Caco-2 (cell line): ENCODE measurements around the gene RPL18A. TPM values are rescaled to one million over a fixed set of nuclear protein-coding genes. Genes with fewer than 3 reads are reported as not detected.

ENCODE experiments used
- BruUV-seq: library from RNA; stranded (reverse); fragments of 400-500 nt; replicated peaks from 2 replicates; lab custom pipeline; 2021; lab: Mats Ljungman, UMichigan
- CTCF ChIA-PET: fragments of 300-600 bp; sonication (Branson Sonifier 250); formaldehyde crosslinking; loops from one replicate; lab custom pipeline; 2022; ENCODE audit warnings: antibody characterized with exemption; lab: Charles Lee
- POLR2A ChIA-PET: fragments of 300-600 bp; sonication (Branson Sonifier 250); formaldehyde crosslinking; loops from one replicate; lab custom pipeline; 2022; ENCODE audit warnings: antibody characterized with exemption; lab: Charles Lee
- DNase-seq, 2 experiments: peaks; one replicate each; pipeline versions ENCODE4 v3.0.0 to v3.0.0-alpha.2; 2020 to 2022
- H3K27me3 ChIP-seq: replicated peaks from 2 replicates; pipeline ENCODE4 v1.6.0; 2011; ENCODE audit warnings: low read length; ENCODE audit not compliant: control insufficient read depth, insufficient read depth
- H3K36me3 ChIP-seq: 2 replicates; pipeline ENCODE4 v1.5.1; 2011; ENCODE audit warnings: low read length; ENCODE audit not compliant: control insufficient read depth, insufficient read depth
- H3K4me1 ChIP-seq: fragments of 250-450 bp; sonication (Bioruptor Pico); 2 replicates; pipeline ENCODE4 v1.5.1; 2020; ENCODE audit warnings: mild to moderate bottlenecking
- H3K4me3 ChIP-seq: 2 replicates; pipeline ENCODE4 v1.5.1; 2011; ENCODE audit warnings: low read depth, mild to moderate bottlenecking, control low read depth, low read length
- H3K9me3 ChIP-seq: fragments of 250-450 bp; sonication (Bioruptor Pico); 2 replicates; pipeline ENCODE4 v1.5.1; 2020; ENCODE audit warnings: mild to moderate bottlenecking, moderate library complexity
- H3K27ac Mint-ChIP-seq: one replicate; pipeline ENCODE4 v1.8.0; 2022; ENCODE audit warnings: mixed read lengths; ENCODE audit not compliant: unreplicated experiment
- H3K27me3 Mint-ChIP-seq: one replicate; pipeline ENCODE4 v1.8.0; 2022; ENCODE audit warnings: mixed read lengths; ENCODE audit not compliant: insufficient read depth, unreplicated experiment
- H3K36me3 Mint-ChIP-seq: one replicate; pipeline ENCODE4 v1.8.0; 2022; ENCODE audit warnings: mild to moderate bottlenecking, mixed read lengths; ENCODE audit not compliant: insufficient read depth, unreplicated experiment
- H3K4me1 Mint-ChIP-seq: one replicate; pipeline ENCODE4 v1.8.0; 2022; ENCODE audit warnings: low read depth, mixed read lengths; ENCODE audit not compliant: unreplicated experiment
- H3K4me3 Mint-ChIP-seq: one replicate; pipeline ENCODE4 v1.8.0; 2022; ENCODE audit warnings: mild to moderate bottlenecking, moderate library complexity, mixed read lengths; ENCODE audit not compliant: unreplicated experiment
- H3K9me3 Mint-ChIP-seq: one replicate; pipeline ENCODE4 v1.8.0; 2022; ENCODE audit warnings: mixed read lengths; ENCODE audit not compliant: unreplicated experiment
- CTCF ChIP-seq, 2 experiments: fragments of 200-600 bp in 1 of 2; IDR thresholded peaks; 1 replicate in 1 of 2; 2 replicates in 1 of 2; pipeline versions ENCODE4 v1.5.1 to v1.8.0; 2011 to 2022; ENCODE audit warnings: antibody characterized with exemption in 1 of 2, control low read depth in 1 of 2, inconsistent platforms in 1 of 2, low read depth in 1 of 2, low read length in 1 of 2, mild to moderate bottlenecking in 1 of 2, moderate library complexity in 1 of 2; ENCODE audit not compliant: insufficient read depth in 1 of 2, severe bottlenecking in 1 of 2, unreplicated experiment in 1 of 2
- intact Hi-C: fragments of 100-400 bp; cut with micrococcal nuclease; formaldehyde crosslinking; loops from one replicate; pipeline ENCODE4 v1.10.0; 2022; ENCODE audit not compliant: unreplicated experiment
- total RNA-seq: library from RNA; stranded (reverse); gene quantifications from 2 replicates; pipeline ENCODE4 v1.2.3, GENCODE V29; 2022

Gene RPL18A
- total RNA-seq, 1 experiment from 2014 or later = 1,599 TPM

GRCh38 chr19:17830567-17831418 lies 28.9 kb upstream of the RPL18A start:
- peaks cover 7% of the 10 kb centered on the region for H3K27me3 Mint-ChIP-seq

DNA sequence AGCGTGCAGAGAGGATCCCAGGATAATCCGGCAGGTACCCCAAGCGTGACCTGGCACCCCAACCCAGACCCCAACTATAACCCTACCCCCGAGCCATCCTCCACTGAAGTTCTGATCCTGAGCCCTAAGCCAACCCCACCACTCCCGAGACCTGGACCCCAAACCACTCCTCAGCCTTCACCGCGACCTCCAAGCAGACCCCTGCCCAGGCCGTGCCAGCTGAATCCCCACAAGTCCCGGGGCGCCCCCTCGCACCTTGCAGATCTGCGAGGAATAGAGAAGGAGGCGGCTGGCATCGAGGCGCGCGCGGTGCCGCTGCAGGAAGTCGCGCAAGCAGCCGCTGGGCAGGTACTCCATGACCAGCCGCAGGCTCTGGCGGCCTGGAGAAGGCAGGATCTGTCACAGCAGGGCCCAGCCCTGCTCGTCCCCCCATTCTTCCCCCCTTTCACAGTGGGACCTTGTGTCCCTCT lies 28.3 kb upstream of the RPL18A start:
- H3K36me3 ChIP-seq = no peaks in the 10 kb centered on the region
- no peaks in the 10 kb centered on the region for H3K9me3 Mint-ChIP-seq
- no TSS peak for BruUV-seq
- H3K4me3 ChIP-seq = no peak overlapping the region
- no peak for TF ChIP-seq CTCF (IDR thresholded peaks at IDR 0.05; ENCODE audit: insufficient read depth in 1 of 2, low read depth in 1 of 2, low read length in 1 of 2, severe bottlenecking in 1 of 2, unreplicated experiment in 1 of 2)
- intact Hi-C loops = no loop called here
- ChIA-PET CTCF (no interaction called here), POLR2A (no interaction called here)
- H3K27me3 Mint-ChIP-seq = peaks cover 7% of the 10 kb centered on the region
- no peaks in the 10 kb centered on the region; the same call in 1 of the 2 replicates for H3K27me3 ChIP-seq
- H3K4me1 Mint-ChIP-seq = peaks cover 6% of the 10 kb centered on the region
- no peaks in the 10 kb centered on the region for H3K4me1 ChIP-seq
- no peak overlapping the region for H3K27ac Mint-ChIP-seq
- no peak for DNase-seq
- H3K36me3 Mint-ChIP-seq = no peaks in the 10 kb centered on the region
- no peak overlapping the region for H3K4me3 Mint-ChIP-seq
- no peaks in the 10 kb centered on the region for H3K9me3 ChIP-seq

More at GRCh38 chr19:17830567-17831418, 28.9 kb upstream of the RPL18A start:
- H3K36me3 Mint-ChIP-seq = no peaks in the 10 kb centered on the region
- no peaks in the 10 kb centered on the region for H3K9me3 Mint-ChIP-seq
- Histone ChIP-seq H3K36me3 (no peaks in the 10 kb centered on the region), H3K4me3 (no peak overlapping the region), H3K9me3 (no peaks in the 10 kb centered on the region), H3K4me1 (no peaks in the 10 kb centered on the region), H3K27me3 (no peaks in the 10 kb centered on the region; the same call in 1 of the 2 replicates)
- H3K4me1 Mint-ChIP-seq = peaks cover 6% of the 10 kb centered on the region
- peak; percentile 17 to 47 for DNase-seq
- intact Hi-C loops = no loop called here
- no peak for TF ChIP-seq CTCF (IDR thresholded peaks at IDR 0.05; ENCODE audit: insufficient read depth in 1 of 2, low read depth in 1 of 2, low read length in 1 of 2, severe bottlenecking in 1 of 2, unreplicated experiment in 1 of 2)
- POLR2A ChIA-PET = no interaction called here
- H3K27ac Mint-ChIP-seq = no peak overlapping the region
- CTCF ChIA-PET = no interaction called here
- H3K4me3 Mint-ChIP-seq = no peak overlapping the region
- no TSS peak for BruUV-seq

DNA sequence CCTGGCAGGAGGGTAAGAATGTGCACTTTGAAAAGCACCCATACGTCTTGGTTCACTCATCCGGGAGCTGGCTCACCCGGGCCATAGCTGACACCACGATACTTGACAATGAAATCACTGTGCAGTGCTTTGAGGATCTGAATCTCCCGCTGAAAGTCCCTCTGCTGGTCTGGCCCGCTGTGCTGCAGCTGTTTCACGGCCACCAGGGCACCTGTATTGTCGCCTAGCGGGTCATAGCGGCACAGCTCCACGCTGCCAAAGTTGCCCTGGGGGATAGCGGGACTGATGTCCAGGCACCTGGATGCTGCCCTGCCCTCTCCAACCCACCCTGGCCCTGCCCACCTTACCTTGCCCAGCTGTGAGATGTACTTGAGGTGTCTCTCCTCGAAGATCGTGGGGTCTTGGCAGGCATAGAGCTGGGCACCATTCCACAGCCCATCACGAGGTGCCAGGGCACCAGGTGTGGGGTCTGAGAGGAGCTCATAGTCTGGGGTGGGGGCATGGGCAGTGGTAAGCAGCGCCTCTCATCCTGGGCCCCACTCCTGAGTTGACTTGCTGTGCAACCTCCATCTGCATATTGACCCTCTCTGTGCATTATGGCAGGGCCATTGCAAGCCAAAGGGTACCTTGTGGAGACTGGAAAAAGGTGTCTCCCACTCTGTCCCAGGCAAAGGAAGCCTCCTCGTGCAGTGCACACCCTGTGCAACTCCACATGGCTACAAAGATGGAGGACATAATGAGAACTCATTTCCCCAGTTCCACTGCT lies 27.1 kb upstream of the RPL18A start:
- TF ChIP-seq CTCF (IDR thresholded peaks at IDR 0.05; ENCODE audit: insufficient read depth in 1 of 2, low read depth in 1 of 2, low read length in 1 of 2, severe bottlenecking in 1 of 2, unreplicated experiment in 1 of 2) = no peak
- Histone ChIP-seq H3K9me3 (no peaks in the 10 kb centered on the region), H3K27me3 (no peaks in the 10 kb centered on the region; the same call in 1 of the 2 replicates), H3K4me1 (no peaks in the 10 kb centered on the region), H3K36me3 (no peaks in the 10 kb centered on the region), H3K4me3 (no peak overlapping the region)
- no TSS peak for BruUV-seq
- intact Hi-C loops = no loop called here
- no peaks in the 10 kb centered on the region for H3K9me3 Mint-ChIP-seq
- H3K4me1 Mint-ChIP-seq = peaks cover 6% of the 10 kb centered on the region
- ChIA-PET CTCF (no interaction called here), POLR2A (interaction anchor here (0.5 kb wide), 1 partner anchor 27 kb away, joined by 9 read pairs; no protein-coding TSS in a partner anchor)
- H3K27me3 Mint-ChIP-seq = peaks cover 7% of the 10 kb centered on the region
- H3K4me3 Mint-ChIP-seq = no peak overlapping the region
- no peaks in the 10 kb centered on the region for H3K36me3 Mint-ChIP-seq
- DNase-seq = no peak
- H3K27ac Mint-ChIP-seq = no peak overlapping the region
